HG03175 (cell line): ENCODE measurements around the gene QSOX2.
"Not testable (repeated sequence)": the region's sequence is repeated elsewhere in the genome, so short reads cannot be mapped to it uniquely, and the experiment has no call there.

Experiments
- ATAC-seq: cut with Tn5 transposase; IDR thresholded peaks from one replicate; pipeline ENCODE4 v1.9.1; 2021; ENCODE audit warnings: mild to moderate bottlenecking, moderate library complexity; ENCODE audit not compliant: unreplicated experiment

QSOX2 gene

DNA sequence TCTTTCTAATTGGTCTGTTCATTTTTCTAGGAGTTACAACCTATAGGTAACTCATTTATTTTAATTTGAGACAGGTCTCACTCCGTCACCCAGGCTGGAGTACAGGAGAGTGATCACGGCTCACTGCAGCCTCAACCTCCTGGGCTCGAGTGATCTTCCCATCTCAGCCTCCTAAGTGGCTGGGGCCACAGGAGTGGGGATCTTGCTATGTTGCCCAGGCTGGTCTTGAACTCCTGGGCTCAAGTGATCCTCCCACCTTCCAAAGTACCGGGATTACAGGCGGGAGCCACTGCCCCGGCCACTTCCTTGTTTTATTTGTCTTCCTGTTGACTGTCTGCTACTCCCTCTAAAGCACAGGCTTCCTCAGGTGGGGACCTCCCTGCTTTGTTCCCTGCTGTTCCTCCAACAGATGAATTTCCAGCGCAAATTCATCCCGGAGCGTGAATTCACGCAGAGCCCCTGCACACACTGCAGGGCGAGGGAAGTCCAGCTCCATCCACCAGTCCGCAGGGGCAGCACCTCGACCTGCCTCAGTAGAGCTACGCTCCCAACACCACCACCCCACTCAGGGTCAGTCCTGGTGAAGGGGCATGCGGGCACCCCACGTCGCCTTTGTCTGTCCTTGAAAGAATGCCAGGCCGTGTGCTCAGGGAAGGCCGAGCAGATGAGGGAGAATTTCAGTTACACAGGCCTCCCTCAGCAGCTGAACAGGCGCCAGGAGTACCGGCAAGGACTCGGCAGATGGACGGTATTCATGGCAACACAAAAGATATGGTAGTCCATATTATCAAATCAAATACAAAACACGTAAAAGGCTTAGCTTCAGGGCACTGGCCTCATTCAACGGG lies 6.3 kb downstream of the QSOX2 start:
- no peak for ATAC-seq

DNA sequence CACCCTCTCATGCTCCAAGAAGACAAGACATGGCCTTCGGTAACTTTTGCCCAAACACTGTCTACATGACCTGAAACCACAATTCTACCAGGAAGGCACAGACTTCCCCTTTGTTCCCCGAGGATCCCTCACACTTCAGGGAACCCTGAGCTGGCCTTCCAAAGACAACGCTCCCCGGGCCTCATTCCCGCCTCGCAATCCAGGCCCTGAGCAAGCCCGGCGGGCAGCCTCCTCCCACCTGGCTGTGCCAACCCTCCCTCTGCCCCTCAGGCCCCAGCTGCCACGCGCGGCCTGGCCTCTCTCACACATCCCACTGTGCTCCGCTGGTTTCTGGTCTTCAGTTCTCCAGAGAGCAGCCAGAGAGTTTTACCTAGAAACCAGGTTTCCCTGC lies 7.3 kb downstream of the QSOX2 start:
- no peak for ATAC-seq

DNA sequence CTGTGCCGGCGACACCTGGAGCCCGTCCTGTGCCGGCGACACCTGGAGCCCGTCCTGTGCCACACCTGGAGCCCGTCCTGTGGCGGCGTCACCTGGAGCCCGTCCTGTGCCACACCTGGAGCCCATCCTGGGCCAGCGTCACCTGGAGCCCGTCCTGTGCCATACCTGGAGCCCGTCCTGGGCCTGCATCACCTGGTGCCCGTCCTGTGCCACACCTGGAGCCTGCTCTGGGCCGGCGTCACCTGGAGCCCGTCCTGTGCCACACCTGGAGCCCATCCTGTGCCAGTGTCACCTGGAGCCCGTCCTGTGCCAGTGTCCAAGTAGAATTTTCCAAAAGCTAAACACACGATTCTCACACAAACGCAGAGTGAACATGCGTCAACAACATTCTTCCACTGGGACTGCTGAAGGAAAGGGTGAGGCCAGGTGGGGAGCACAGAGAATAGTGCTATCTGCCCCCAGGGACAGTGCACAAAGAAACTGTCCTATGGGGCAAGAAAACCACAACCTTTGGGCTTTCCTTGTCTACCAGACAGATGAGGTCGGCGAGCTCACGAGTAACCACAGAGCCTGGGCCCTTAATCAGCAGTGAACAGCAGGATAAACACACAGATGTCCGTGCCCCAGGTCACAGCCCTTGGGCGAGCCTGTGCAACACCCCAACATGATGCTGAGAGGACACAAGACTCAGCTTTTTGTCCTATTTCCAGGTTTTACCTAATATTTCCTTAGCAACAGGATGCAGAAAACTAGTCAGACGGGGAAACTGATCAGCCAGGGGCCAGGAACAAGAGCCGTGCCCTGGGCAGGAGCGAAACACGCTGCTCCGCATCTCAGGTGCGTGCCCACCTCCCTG lies 7.9 kb downstream of the QSOX2 start:
- ATAC-seq = no peak

DNA sequence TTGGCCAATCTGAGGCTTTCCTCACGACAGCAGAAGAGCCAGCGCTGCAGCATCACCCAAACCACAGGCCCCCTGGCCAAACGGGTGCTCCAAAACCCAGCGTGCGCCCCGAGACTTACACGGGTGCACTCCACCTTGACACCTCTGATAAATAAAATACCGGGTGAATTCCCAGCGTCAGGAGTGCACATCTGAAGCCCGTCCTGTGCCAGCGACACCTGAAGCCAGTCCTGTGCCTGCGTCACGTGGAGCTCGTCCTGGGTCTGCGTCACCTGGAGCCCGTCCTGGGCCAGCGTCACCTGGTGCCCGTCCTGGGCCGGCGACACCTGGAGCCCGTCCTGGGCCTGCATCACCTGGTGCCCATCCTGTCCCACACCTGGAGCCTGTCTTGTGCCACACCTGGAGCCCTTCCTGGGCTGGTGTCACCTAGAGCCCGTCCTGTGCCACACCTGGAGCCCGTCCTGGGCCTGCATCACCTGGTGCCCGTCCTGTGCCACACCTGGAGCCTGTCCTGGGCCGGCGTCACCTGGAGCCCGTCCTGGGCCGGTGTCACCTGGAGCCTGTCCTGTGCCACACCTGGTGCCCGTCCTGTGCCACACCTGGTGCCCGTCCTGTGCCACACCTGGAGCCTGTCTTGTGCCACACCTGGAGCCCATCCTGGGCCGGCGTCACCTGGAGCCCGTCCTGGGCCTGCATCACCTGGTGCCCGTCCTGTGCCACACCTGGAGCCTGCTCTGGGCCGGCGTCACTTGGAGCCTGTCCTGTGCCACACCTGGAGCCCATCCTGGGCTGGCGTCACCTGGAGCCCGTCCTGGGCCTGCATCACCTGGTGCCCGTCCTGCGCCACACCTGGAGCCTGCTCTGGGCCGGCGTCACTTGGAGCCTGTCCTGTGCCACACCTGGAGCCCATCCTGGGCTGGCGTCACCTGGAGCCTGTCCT lies 8.9 kb downstream of the QSOX2 start:
- ATAC-seq = not testable (repeated sequence)

DNA sequence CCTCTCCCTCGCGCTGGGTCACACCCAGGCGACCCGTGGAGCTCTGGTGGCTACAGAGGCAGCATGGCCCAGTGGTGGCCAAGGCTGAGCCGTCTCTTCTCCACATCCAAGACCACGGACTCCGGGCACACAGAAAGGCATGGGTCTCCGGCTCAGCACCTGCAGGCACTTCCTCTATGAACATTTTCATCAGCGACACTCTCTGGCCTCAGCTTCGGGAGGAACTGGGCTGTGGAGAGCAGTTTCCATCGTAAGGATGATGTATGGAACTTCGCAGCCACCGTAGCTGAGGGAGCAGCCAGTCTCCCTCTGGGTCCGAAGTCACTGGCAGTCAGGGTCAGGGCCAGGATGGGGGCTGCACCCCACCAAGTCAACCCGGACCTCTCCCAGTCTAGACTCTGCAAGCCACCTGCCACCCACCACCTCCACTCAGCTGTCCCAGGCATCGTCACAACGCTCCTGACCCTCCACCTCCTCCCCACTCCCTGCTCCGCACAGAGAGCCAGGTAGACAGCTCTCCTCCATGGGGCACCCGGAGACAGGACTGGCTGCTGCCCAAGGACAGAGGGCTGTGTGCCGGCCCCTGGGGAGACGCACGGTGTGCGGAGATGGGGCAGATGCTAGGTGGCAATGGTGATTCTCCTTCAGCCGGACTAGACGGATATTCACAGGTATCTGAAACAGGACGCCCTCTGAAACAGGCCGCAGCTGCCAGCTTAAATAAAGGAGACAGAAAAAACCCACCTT lies 9.7 kb downstream of the QSOX2 start:
- no peak for ATAC-seq

DNA sequence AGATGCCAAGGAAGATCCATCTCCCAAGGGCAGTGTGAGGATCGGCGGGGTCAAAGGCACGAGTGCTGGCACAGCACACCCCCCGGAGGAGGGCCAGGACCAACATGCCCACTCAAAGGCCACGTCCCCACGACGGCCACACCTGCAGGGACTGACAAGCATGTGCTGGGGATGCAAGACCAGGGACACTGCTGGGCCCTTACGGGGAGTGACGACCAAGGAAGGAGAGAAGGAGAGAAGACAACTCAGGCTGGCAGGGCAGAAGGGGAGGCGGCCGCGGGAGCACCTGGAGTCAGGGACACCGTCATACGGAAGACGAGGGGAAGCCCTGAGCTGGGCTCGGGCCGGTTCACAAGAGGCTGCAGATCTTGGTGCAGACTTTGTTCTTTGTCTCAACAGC lies 10.4 kb downstream of the QSOX2 start:
- ATAC-seq = no peak

DNA sequence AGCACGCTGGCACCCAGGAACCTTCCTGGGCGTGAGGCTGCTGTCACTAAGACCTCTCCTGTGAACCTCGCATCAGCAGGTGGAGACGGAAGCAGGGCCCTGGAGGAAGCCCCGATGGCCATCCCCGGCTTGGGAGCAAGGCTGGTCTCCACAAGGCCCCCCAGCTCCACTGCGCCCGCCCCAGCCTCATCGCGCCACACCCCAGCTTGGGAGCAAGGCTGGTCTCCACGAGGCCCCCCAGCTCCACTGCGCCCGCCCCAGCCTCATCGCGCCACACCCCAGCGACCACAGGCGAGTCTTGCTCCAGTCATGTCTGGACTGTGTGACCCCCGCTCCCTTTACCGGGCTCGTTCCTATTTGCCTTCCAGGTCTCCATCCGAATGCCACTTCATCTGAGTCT lies 11.0 kb downstream of the QSOX2 start:
- no peak for ATAC-seq

DNA sequence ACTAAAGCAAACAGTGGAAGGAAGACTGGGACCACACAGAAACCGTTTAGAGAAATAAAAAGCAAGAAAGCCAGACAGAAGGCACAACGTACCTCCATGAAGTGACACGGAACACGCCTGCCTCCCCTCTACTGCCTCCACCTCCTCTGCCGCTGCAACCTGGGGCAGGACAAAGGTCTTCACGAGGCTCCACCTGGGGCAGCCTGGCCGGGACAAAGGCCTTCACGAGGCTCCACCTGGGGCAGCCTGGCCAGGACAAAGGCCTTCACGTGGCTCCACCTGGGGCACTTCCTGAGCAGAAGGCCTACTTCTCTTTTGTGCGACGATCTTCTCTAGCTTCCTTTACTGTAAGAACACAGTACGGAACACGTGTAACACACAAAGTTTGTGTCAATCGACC lies 11.7 kb downstream of the QSOX2 start:
- no peak for ATAC-seq

DNA sequence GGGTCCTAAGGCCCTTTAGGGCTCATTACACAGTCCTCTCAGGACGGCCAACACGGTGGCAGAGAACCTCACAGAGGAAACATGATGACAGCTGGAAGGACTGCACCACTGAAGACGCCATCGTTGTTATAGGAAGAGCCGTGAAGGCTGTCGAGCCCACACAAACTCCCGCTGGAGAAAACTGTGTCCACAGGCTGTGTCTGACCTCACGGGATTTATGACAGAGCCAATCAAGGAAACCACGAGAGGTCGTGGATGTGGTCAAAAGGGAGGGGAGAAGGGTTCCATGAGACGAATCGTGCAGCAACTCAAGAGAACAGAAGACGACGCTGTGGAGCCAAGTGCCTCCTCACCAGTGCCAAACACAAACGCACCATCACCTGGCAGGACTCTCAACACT lies 12.2 kb downstream of the QSOX2 start:
- no peak for ATAC-seq

DNA sequence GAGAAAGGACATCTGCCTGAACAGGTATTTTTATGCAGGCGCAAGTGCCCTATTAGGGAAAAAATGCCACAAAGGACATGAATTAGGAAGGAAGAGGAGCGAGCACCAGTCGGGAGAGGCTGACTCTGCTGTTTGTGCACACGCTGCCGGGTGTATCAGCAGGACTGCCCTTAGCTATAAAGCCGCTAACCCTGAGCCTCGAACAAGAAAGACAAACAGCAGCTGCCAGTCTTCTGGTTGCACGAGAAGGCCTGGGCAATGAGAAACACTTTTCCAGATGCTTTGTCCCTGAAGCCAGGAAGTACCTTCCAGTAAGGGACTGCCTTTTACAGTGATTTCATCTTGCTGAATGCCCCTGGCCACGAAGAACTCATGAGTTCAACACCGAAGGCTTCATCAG lies 12.6 kb downstream of the QSOX2 start:
- no peak for ATAC-seq

DNA sequence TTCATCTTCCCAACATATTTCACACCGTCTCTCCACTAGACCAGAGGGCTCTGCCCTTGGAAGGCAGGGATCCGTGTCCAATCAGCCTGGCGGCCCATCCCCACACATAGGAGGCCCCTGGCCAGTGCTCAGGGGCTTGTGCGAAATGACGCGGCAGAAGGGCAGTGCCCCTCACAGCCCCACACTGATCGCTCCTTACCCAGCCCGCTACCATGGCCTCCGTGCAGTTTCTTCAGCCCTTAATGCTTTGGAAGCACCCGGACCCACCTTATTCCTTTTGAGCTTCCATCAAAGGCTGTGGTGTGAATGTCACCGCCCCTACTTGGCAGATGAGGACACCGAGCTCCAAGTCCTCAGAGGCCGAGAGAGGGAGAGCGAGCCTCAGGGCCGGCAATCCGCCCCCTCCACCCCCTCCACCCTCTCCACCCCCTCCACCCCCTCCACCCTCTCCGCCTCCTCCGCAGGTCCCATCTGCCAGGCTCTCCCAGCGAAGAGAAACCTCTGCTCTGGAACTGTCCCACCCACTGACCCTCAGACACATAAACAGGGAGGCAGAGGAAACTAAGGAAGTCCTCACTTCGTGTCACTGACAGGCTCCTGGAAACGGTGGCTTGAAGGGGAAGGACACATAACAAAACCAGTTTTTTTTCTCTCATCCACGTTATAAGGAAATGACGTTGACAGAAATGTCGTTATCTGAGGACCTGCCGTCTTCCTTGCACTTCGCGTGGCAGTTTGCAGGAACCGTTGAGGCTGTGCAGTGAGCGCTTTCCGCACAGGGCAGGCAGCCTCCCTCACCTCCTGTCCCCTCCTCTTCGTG lies 13.9 kb downstream of the QSOX2 start:
- ATAC-seq = no peak

DNA sequence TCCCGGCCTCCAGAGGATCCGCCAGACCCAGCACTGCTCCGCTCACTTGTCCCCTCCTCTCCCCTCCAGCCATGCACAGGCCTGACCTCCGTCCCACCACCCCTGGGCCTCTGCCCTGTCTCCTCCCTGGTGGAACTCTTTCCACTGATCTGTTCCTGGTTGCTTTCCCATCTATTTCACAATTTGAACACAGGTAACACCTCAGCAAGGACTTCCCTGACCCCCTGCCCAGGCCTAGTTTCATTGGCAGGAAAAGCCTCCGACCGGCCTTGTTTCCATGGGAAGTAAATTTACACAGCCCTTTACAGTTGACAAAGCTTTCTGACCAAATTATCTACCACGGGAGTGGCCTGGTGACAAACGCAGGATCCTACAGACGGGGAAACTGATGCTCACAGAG lies 14.8 kb downstream of the QSOX2 start:
- ATAC-seq = no peak

DNA sequence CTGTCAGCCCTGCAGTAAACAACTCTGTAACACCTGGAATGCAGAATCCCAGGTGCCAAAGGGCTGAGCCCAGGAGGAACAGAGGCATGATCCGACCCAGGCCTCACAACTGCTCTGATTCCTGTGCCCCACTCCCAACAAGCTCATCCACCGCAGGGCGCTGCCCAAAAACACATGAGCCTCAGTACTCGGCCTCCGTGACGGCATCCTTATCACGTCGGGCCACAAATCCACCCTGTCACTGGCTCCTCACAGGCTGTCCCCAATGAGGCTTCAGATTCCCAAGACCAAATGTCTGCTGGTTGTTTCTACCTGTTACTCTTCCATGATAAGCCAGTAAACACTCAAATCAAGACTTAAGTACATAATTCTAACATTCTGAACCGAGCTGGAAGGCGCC lies 15.2 kb downstream of the QSOX2 start:
- ATAC-seq = no peak

DNA sequence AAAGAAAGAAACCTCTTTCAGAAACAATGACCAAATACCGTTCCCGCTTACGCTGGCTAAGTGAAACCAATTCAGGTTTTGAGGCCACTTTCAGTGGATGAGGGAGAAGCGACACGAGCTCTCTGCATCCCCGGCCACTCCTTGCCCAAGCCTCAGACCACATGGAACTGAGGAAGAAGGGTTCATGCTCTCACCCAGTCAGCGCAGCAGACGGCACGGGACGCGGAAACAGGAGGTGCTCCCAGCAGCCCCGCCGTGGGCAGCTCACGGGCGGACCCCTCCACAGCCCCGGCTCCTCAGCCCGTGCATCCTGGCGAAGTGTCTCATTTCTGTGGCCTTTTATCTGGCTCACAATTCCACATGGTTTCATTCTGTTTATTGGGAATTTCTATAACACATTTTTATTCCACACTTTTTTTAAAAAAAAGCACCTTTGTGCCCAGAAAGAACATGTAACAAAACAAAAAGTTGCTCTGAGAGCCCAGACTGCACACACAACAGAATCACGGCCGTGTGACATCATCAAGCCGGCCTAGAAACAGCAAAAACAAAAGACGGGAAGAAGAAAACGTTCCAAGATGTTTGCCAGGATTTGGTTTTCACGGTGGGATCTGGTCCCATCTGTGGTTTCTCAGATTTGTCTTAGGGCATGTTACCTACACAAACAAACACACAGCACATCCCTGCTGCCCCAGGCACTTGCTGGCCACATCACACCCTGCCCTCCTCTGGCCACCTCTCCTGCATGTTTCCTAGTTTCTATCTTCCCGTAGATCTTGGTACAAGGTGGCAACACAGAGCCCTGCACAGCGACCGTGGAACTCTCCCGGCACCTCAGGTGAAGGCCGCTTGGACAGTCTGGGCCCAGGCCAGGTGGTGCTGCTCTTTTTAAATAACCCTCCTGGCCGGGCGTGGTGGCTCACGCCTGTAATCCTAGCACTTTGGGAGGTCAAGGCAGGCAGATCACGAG lies 16.2 kb downstream of the QSOX2 start:
- ATAC-seq = no peak

DNA sequence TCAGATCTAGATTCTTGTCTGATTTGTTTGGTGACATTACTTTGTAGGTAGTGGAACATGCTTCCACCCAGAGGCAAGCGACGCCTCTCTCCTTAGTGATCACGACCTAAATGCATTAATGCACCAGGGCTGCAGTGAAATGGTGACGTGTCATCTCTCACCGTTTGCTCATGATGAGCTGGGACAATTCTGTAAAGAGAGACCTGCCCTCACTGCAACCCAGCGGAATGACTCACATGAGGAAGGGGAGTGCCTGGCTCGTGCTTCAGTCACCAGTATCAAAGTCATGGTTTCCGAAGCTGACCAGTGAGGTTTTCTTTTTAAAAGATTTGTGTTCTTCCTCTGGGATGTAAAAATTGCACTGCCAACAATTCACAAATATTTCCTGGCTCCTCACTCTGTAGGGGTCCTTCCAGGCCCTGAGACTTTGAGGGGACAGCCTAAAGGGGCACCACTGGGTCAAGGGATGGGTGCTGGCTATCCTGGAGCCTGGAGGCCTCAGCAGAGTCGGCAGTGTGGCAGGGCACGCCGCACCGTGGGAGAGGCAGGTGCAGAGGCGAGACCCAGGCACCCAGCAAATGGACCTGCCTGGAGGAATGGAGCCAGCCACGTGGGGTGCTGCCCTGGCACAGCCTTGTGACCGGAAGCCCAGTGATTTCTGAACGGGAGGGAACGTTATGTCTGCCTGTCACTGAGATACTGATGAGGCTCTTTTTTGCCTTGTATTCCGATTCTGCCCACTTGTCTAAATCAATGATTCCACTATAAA lies 17.3 kb downstream of the QSOX2 start:
- ATAC-seq = no peak

DNA sequence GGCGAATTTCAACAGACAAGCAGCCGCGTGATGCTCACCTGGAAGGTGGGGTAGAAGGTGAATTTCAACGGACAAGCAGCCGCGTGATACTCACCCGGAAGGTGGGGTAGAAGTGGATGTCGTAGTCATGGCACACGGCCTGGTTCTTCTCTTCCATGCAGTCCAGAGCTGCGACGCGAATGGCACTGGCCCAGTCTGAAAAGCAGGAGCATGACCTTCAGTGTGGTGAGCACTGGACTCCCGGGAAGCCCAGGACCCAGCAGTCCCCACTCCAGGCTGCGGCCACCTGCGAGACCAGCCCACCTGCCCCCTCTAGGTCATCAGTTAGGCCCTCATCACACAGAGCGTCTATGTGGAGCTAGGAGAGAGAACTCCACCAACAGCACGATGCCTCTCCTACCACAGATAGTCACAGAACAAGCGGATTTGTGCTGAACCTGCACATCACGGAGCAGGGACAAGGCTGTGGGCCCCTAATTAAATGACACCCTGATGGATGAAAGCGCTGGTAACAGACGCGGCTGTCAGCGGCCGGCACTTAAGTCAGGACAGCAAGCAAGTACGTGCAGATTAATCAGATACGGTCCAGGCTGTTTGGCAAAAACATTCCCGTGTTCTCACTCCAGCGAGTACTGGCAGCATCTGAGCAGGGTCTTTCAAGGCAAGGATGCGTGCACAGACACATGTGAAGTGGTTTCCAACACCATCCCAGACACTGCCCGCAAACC lies 18.8 kb downstream of the QSOX2 start:
- ATAC-seq = no peak
